Measurements from ENCODE around the gene TBCC.

DNA sequence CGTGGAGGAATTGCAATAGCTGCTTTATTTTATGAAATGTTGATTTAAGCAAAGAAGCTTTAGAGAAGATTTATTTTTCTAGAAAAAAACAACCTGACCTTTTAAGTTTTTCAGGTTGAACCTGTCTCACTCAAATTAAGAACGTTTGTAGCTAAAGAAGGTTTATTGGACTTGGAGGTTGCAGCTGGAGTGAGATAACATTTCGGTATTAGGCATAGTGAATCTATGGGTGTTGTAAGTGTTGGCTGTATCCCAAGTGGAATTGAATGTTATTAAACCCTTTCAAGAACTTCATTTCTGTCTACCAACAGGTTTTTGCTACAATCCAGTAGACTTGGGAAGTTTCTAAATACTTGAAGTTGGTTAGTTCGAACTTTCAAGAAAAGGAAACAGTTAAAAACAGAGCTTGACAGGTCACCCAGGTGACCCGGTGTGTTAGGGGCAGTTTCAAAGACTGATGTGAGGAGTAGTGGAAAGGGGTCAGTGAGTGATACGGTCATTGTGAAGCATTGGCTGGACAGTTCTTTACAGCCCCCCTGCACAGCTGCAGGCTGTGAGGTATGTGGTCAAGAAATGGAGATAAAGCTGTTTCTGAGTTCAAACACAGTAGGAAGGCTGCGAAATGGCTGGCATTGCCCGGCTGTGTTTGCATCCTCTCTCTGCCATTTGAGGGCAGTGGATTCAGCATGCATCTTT, 2.4 kb upstream of the TBCC start:
- TF ChIP-seq, protein P1, sequence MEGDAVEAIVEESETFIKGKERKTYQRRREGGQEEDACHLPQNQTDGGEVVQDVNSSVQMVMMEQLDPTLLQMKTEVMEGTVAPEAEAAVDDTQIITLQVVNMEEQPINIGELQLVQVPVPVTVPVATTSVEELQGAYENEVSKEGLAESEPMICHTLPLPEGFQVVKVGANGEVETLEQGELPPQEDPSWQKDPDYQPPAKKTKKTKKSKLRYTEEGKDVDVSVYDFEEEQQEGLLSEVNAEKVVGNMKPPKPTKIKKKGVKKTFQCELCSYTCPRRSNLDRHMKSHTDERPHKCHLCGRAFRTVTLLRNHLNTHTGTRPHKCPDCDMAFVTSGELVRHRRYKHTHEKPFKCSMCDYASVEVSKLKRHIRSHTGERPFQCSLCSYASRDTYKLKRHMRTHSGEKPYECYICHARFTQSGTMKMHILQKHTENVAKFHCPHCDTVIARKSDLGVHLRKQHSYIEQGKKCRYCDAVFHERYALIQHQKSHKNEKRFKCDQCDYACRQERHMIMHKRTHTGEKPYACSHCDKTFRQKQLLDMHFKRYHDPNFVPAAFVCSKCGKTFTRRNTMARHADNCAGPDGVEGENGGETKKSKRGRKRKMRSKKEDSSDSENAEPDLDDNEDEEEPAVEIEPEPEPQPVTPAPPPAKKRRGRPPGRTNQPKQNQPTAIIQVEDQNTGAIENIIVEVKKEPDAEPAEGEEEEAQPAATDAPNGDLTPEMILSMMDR (IDR thresholded peaks at IDR 0.05; ENCODE audit: poor library complexity), result no peak
- TF ChIP-seq EZH2phosphoT487 (IDR thresholded peaks at IDR 0.05; ENCODE audit: low read depth, severe bottlenecking, unreplicated experiment), result no peak
- TF ChIP-seq EZH2 (IDR thresholded peaks at IDR 0.05; ENCODE audit: borderline replicate concordance), result no peak

All from hepatocyte (in vitro differentiated cells).